HepG2 (cell line): ENCODE data around the gene CNPY1.

Experiments
- CENPT ChIP-seq: sonication (generic); formaldehyde crosslinking; IDR thresholded peaks from 2 replicates; pipeline ENCODE4 v1.8.0; 2022; ENCODE audit warnings: low read depth, mild to moderate bottlenecking, moderate library complexity, missing genetic modification reagents
- CTCF ChIP-seq: sonication (generic); formaldehyde crosslinking; IDR thresholded peaks from 2 replicates; pipeline ENCODE4 v1.5.0; 2020; ENCODE audit warnings: mild to moderate bottlenecking, missing genetic modification reagents, moderate library complexity
- EZH2 ChIP-seq: conservative IDR thresholded peaks from 2 replicates; pipeline ENCODE4 v1.6.1; 2012; ENCODE audit warnings: mild to moderate bottlenecking, low read depth, low read length, moderate library complexity
- NONO ChIP-seq, 2 experiments: fragments of 450-650 bp in 1 of 2; sonication (generic) in 1 of 2; formaldehyde crosslinking in 1 of 2; IDR thresholded peaks in 1 of 2; conservative IDR thresholded peaks in 1 of 2; 2 replicates each; pipeline versions ENCODE4 v1.6.1 to v1.8.0; 2017 to 2022; ENCODE audit warnings: mild to moderate bottlenecking in 1 of 2, missing genetic modification reagents in 1 of 2, moderate library complexity in 1 of 2
- POLR2A ChIP-seq, 2 experiments: IDR thresholded peaks; 2 replicates each; pipeline ENCODE4 v1.6.1; 2011; ENCODE audit warnings: low read depth in 2 of 2, low read length in 2 of 2, mild to moderate bottlenecking in 1 of 2, moderate library complexity in 1 of 2; ENCODE audit not compliant: insufficient read depth in 1 of 2
- PTBP1 ChIP-seq: fragments of 200-400 bp; formaldehyde crosslinking; IDR thresholded peaks from 2 replicates; pipeline ENCODE4 v1.6.1; 2018; ENCODE audit warnings: low read length, low read depth; ENCODE audit not compliant: poor library complexity, severe bottlenecking
- RFXANK ChIP-seq: IDR thresholded peaks from 2 replicates; pipeline ENCODE4 v1.6.1; 2016
- SP4 ChIP-seq: sonication (generic); formaldehyde crosslinking; IDR thresholded peaks from 2 replicates; pipeline ENCODE4 v1.8.1; 2023; ENCODE audit warnings: mild to moderate bottlenecking, missing genetic modification reagents
- TEAD2 ChIP-seq: sonication (generic); formaldehyde crosslinking; IDR thresholded peaks from 2 replicates; pipeline ENCODE4 v1.9.0; 2021; ENCODE audit warnings: missing genetic modification reagents
- ZFP91 ChIP-seq: sonication (generic); formaldehyde crosslinking; IDR thresholded peaks from 2 replicates; pipeline ENCODE4 v1.9.0; 2022; ENCODE audit warnings: missing genetic modification reagents, mild to moderate bottlenecking, borderline replicate concordance
- ZMYM4 ChIP-seq: sonication (generic); formaldehyde crosslinking; IDR thresholded peaks from 2 replicates; pipeline ENCODE4 v1.8.1; 2023; ENCODE audit warnings: mild to moderate bottlenecking, missing genetic modification reagents
- ZNF274 ChIP-seq: sonication (generic); formaldehyde crosslinking; IDR thresholded peaks from 2 replicates; pipeline ENCODE4 v1.5.1; 2020; ENCODE audit warnings: mild to moderate bottlenecking, missing genetic modification reagents
- ZNF383 ChIP-seq: sonication (generic); formaldehyde crosslinking; IDR thresholded peaks from 2 replicates; pipeline ENCODE4 v1.4.0; 2020; ENCODE audit warnings: missing genetic modification reagents, mild to moderate bottlenecking, borderline replicate concordance
- ZNF891 ChIP-seq: sonication (generic); formaldehyde crosslinking; IDR thresholded peaks from 2 replicates; pipeline ENCODE4 v1.5.0; 2020; ENCODE audit warnings: mild to moderate bottlenecking, missing genetic modification reagents

- no peak for TF ChIP-seq CTCF
- TF ChIP-seq ZMYM4 (CRISPR knock-in tag): no peak
- TF ChIP-seq SP4 (CRISPR knock-in tag): no peak
- TF ChIP-seq PTBP1: no peak
- TF ChIP-seq CENPT: no peak
- TF ChIP-seq ZNF891 (CRISPR knock-in tag): no peak
- no peak for TF ChIP-seq ZNF383 (CRISPR knock-in tag)
- TF ChIP-seq EZH2: no peak
- no peak for TF ChIP-seq POLR2A (IDR thresholded peaks at IDR 0.05; ENCODE audit: insufficient read depth in 1 of 2, low read depth in 2 of 2, low read length in 2 of 2)
- no peak; the same call in 1 of the 2 replicates for TF ChIP-seq ZFP91 (CRISPR knock-in tag)
- no peak for TF ChIP-seq TEAD2 (CRISPR knock-in tag)
- no peak for TF ChIP-seq ZNF274 (CRISPR knock-in tag)
- TF ChIP-seq NONO (IDR thresholded peaks at IDR 0.05): no peak
- no peak for TF ChIP-seq NONO (CRISPR knock-in tag; conservative IDR thresholded peaks at IDR 0.05)
- TF ChIP-seq RFXANK: no peak
Observed at GRCh38 chr7:155593461-155594162, 47.3 kb upstream of the CNPY1 start.
